Kidney (tissue), 14 donors: ENCODE measurements around the gene INPP5A. TPM values are rescaled to one million over a fixed set of nuclear protein-coding genes. Genes with fewer than 3 reads are reported as not detected.

ENCODE experiments used
- DNase-seq, 5 donors: peaks; one replicate each; pipeline ENCODE4 v3.0.0-alpha.2; 2013 to 2020
- FAIRE-seq: peaks from 2 replicates; lab custom pipeline; 2012; peaks lifted over from hg19 to GRCh38; lab: Jason Lieb, UNC
- H3K27ac ChIP-seq, 2 donors: one replicate each; pipeline ENCODE4 v1.7.0; 2013; ENCODE audit warnings: low read depth in 2 of 2, low read length in 2 of 2, inconsistent platforms in 1 of 2
- H3K27me3 ChIP-seq: one replicate; pipeline ENCODE4 v1.7.1; 2013; ENCODE audit warnings: low read length, inconsistent platforms; ENCODE audit not compliant: control insufficient read depth, insufficient read depth
- H3K36me3 ChIP-seq, 3 donors: one replicate each; pipeline versions ENCODE4 v1.7.0 to v1.7.1; 2013; ENCODE audit warnings: low read length in 3 of 3, control low read depth in 1 of 3, inconsistent platforms in 1 of 3; ENCODE audit not compliant: insufficient read depth in 3 of 3, control insufficient read depth in 2 of 3
- H3K4me1 ChIP-seq, 3 donors: one replicate each; pipeline versions ENCODE4 v1.7.0 to v1.7.1; 2013; ENCODE audit warnings: low read length in 3 of 3, inconsistent platforms in 1 of 3, low read depth in 1 of 3; ENCODE audit not compliant: control insufficient read depth in 2 of 3, insufficient read depth in 2 of 3
- H3K4me3 ChIP-seq, 3 donors: one replicate each; pipeline versions ENCODE4 v1.7.0 to v1.8.1; 2013; ENCODE audit warnings: low read length in 3 of 3, control low read depth in 1 of 3, inconsistent platforms in 1 of 3
- H3K9ac ChIP-seq, 3 donors: one replicate each; pipeline versions ENCODE4 v1.7.0 to v1.7.1; 2013; ENCODE audit warnings: low read length in 3 of 3, control low read depth in 1 of 3, inconsistent platforms in 1 of 3
- H3K9me3 ChIP-seq, 3 donors: one replicate each; pipeline versions ENCODE4 v1.7.0 to v1.7.1; 2013; ENCODE audit warnings: low read length in 3 of 3, control low read depth in 1 of 3, inconsistent platforms in 1 of 3; ENCODE audit not compliant: control insufficient read depth in 2 of 3, insufficient read depth in 1 of 3
- CTCF ChIP-seq: IDR thresholded peaks from 3 replicates; pipeline ENCODE4 v1.5.1; 2012; ENCODE audit warnings: mild to moderate bottlenecking, moderate library complexity, borderline replicate concordance; ENCODE audit not compliant: insufficient read depth; ENCODE audit errors: extremely low read depth
- intact Hi-C: fragments of 100-400 bp; cut with DNase I; formaldehyde crosslinking; loops from one replicate; pipeline ENCODE4 v1.11.1; 2022
- polyA plus RNA-seq: library from polyadenylated mRNA; stranded (reverse); fragments of 350-450 nt; fragmentation: Illumina TruSeq; extraction: RNeasy Lipid Tissue Mini Kit (QIAGEN cat#74804); gene quantifications from one replicate; pipeline ENCODE4 v1.2.3, GENCODE V29; 2014; ENCODE audit warnings: low read depth, low replicate concordance; ENCODE audit not compliant: insufficient read depth
- total RNA-seq: library from RNA; stranded (reverse); fragmentation: NEBNext Ultra II Directional; extraction: Animal tissue kit (Norgen Biotek cat#: 25700); gene quantifications from one replicate; pipeline ENCODE4 v1.2.1, GENCODE V29; 2021
- donor health status: control.
- donor health status: control.
- donor health status: control.
- donor health status: control.
- donor health status: control.
- donor health status: DM: yes; HTN: yes; CAD: no.
- donor health status: Normal renal cell carcinoma (clear cell type).

Gene INPP5A
- total and polyA plus RNA-seq, 2 donors from 2014 or later = 20.8 to 40.3 TPM

- Histone ChIP-seq H3K4me1 (peaks cover 0 to 4% (median 0%) of the 10 kb centered on the region in 3 donors), H3K9ac (no peak overlapping the region), H3K27me3 (no peaks in the 10 kb centered on the region), H3K27ac (no peak overlapping the region), H3K4me3 (no peak overlapping the region), H3K36me3 (no peaks in the 10 kb centered on the region), H3K9me3 (peaks cover 0 to 1% (median 0%) of the 10 kb centered on the region in 3 donors)
- TF ChIP-seq CTCF = no peak
- peak in 3 of 5 donors; percentile 7 to 38 (median 24) for DNase-seq
- FAIRE-seq = no peak
- intact Hi-C loops = no loop called here
Observed at GRCh38 chr10:132684164-132684891, 146.7 kb downstream of the INPP5A start.

GRCh38 chr10:132685101-132685891, 147.7 kb downstream of the INPP5A start:
- peak; percentile 60 to 78 (median 75) for DNase-seq
- no peak overlapping the region for H3K4me3 ChIP-seq
- no peaks in the 10 kb centered on the region for H3K36me3 ChIP-seq
- no peak for TF ChIP-seq CTCF
- H3K4me1 ChIP-seq = peaks cover 0 to 4% (median 0%) of the 10 kb centered on the region in 3 donors
- peaks cover 0 to 1% (median 0%) of the 10 kb centered on the region in 3 donors for H3K9me3 ChIP-seq
- H3K27me3 ChIP-seq = no peaks in the 10 kb centered on the region
- intact Hi-C loops = no loop called here
- no peak overlapping the region for H3K27ac ChIP-seq
- H3K9ac ChIP-seq = no peak overlapping the region
- FAIRE-seq = no peak

GRCh38 chr10:132685921-132686680, 148.5 kb downstream of the INPP5A start:
- intact Hi-C loops = no loop called here
- H3K9ac ChIP-seq = no peak overlapping the region
- H3K9me3 ChIP-seq = peaks cover 0 to 1% (median 0%) of the 10 kb centered on the region in 3 donors

More at GRCh38 chr10:132685921-132686680, 148.5 kb downstream of the INPP5A start:
- Histone ChIP-seq H3K36me3 (peaks cover 0 to 4% (median 0%) of the 10 kb centered on the region in 3 donors), H3K27ac (no peak overlapping the region), H3K4me1 (peaks cover 0 to 4% (median 0%) of the 10 kb centered on the region in 3 donors), H3K27me3 (no peaks in the 10 kb centered on the region), H3K4me3 (no peak overlapping the region)
- DNase-seq (peak in 3 of 5 donors; percentile 8 to 66 (median 25)), FAIRE-seq (no peak)
- no peak for TF ChIP-seq CTCF
